Karpas-422 (cell line): ENCODE results near the gene PARP16. TPM values are rescaled to one million over a fixed set of nuclear protein-coding genes. Genes with fewer than 3 reads are reported as not detected.

Experiments used
- DNase-seq: peaks from one replicate; pipeline ENCODE4 v3.0.0-alpha.2; 2015
- H2AFZ ChIP-seq: fragments of 200-600 bp; sonication (generic); 2 replicates; pipeline ENCODE4 v1.6.1; 2014; ENCODE audit warnings: antibody characterized with exemption, low read length, mixed read lengths
- H3K27ac ChIP-seq: fragments of 200-600 bp; sonication (generic); 2 replicates; pipeline ENCODE4 v1.5.1; 2014; ENCODE audit warnings: mild to moderate bottlenecking, low read length, moderate library complexity
- H3K27me3 ChIP-seq: fragments of 200-600 bp; sonication (generic); 2 replicates; pipeline ENCODE4 v1.6.1; 2014; ENCODE audit warnings: low read length, mixed read lengths
- H3K36me3 ChIP-seq: fragments of 200-600 bp; sonication (generic); 2 replicates; pipeline ENCODE4 v1.6.1; 2014; ENCODE audit warnings: low read length, mixed read lengths; ENCODE audit not compliant: insufficient read depth
- H3K4me1 ChIP-seq: fragments of 200-600 bp; sonication (generic); 2 replicates; pipeline ENCODE4 v1.6.1; 2014; ENCODE audit warnings: mild to moderate bottlenecking, low read length, mixed read lengths
- H3K4me2 ChIP-seq: fragments of 200-600 bp; sonication (generic); 2 replicates; pipeline ENCODE4 v1.6.1; 2014; ENCODE audit warnings: low read length, low read depth, mild to moderate bottlenecking; ENCODE audit not compliant: poor library complexity, severe bottlenecking
- H3K4me3 ChIP-seq: fragments of 200-600 bp; sonication (generic); 2 replicates; pipeline ENCODE4 v1.5.1; 2014; ENCODE audit warnings: mild to moderate bottlenecking, antibody characterized with exemption, low read length, mixed read lengths
- H3K79me2 ChIP-seq: fragments of 200-600 bp; sonication (generic); 2 replicates; pipeline ENCODE4 v1.6.1; 2014; ENCODE audit warnings: mild to moderate bottlenecking, low read length, mixed read lengths
- H3K9ac ChIP-seq: fragments of 200-600 bp; sonication (generic); 2 replicates; pipeline ENCODE4 v1.6.0; 2014; ENCODE audit warnings: low read length
- H3K9me2 ChIP-seq: fragments of 200-600 bp; sonication (generic), shearing (Covaris generic); replicated peaks from 2 replicates; pipeline ENCODE4 v1.6.0; 2014; ENCODE audit warnings: mild to moderate bottlenecking, low read length, moderate library complexity; ENCODE audit not compliant: insufficient read depth
- H3K9me3 ChIP-seq: fragments of 300-700, 200-600 bp; sonication (generic); 2 replicates; pipeline ENCODE4 v1.6.1; 2014; ENCODE audit warnings: low read length, mixed read lengths
- H4K20me1 ChIP-seq: fragments of 200-600 bp; sonication (generic); 2 replicates; pipeline ENCODE4 v1.6.1; 2014; ENCODE audit warnings: mild to moderate bottlenecking, antibody characterized with exemption, low read length, low read depth; ENCODE audit not compliant: insufficient read depth
- total RNA-seq: library from RNA; depleted of rRNA; stranded (reverse); fragments of >200 nt; shearing (Covaris generic); gene quantifications from 2 replicates; pipeline ENCODE4 v1.2.3, GENCODE V29; 2014; ENCODE audit warnings: low replicate concordance

Gene PARP16
- total RNA-seq, 1 experiment from 2014 or later: 8.3 TPM

- DNase-seq: no peak
- Histone ChIP-seq H3K9ac (no peak overlapping the region), H3K4me1 (peaks cover 26% of the 10 kb centered on the region), H3K9me2 (no peaks in the 10 kb centered on the region), H3K4me3 (no peak overlapping the region), H3K79me2 (no peaks in the 10 kb centered on the region), H3K27me3 (no peaks in the 10 kb centered on the region), H3K27ac (no peak overlapping the region), H2AFZ (no peak overlapping the region), H4K20me1 (no peaks in the 10 kb centered on the region), H3K4me2 (peak overlapping the region; percentile 57), H3K9me3 (no peaks in the 10 kb centered on the region), H3K36me3 (no peaks in the 10 kb centered on the region)
Measured at GRCh38 chr15:65305776-65306175, 19.1 kb upstream of the PARP16 start.

GRCh38 chr15:65305150-65305758 lies 18.6 kb upstream of the PARP16 start:
- H3K79me2 ChIP-seq: no peaks in the 10 kb centered on the region
- H4K20me1 ChIP-seq: no peaks in the 10 kb centered on the region
- H3K9me2 ChIP-seq: no peaks in the 10 kb centered on the region
- H3K4me1 ChIP-seq: peaks cover 26% of the 10 kb centered on the region
- no peak for DNase-seq
- H3K4me3 ChIP-seq: peak overlapping the region; percentile 8; the same call in 1 of the 2 replicates
- peak overlapping the region; percentile 83; the same call in 1 of the 2 replicates for H3K27ac ChIP-seq
- H3K9ac ChIP-seq: peak overlapping the region; percentile 43
- peak overlapping the region; percentile 57 for H3K4me2 ChIP-seq
- H3K27me3 ChIP-seq: no peaks in the 10 kb centered on the region
- no peak overlapping the region for H2AFZ ChIP-seq
- H3K36me3 ChIP-seq: no peaks in the 10 kb centered on the region
- H3K9me3 ChIP-seq: no peaks in the 10 kb centered on the region

- H3K4me2 ChIP-seq: peak within 1 kb of the TSS; percentile 96
- H3K9me2 ChIP-seq: no peaks in the 10 kb centered on the region
- H3K9me3 ChIP-seq: no peaks in the 10 kb centered on the region
- peak within 1 kb of the TSS; percentile 68 for H3K4me3 ChIP-seq
- H3K4me1 ChIP-seq: peaks cover 26% of the 10 kb centered on the region
- peak within 1 kb of the TSS; percentile 83 for H3K27ac ChIP-seq
- no peaks in the 10 kb centered on the region for H3K79me2 ChIP-seq
- H3K9ac ChIP-seq: peak within 1 kb of the TSS; percentile 74
- peak; percentile 96 for DNase-seq
- no peaks in the 10 kb centered on the region for H3K36me3 ChIP-seq
- no peaks in the 10 kb centered on the region for H4K20me1 ChIP-seq
- peak within 1 kb of the TSS; percentile 78 for H2AFZ ChIP-seq
- H3K27me3 ChIP-seq: no peaks in the 10 kb centered on the region
Measured at GRCh38 chr15:65304381-65305149, 17.9 kb upstream of the PARP16 start, which contains the start of gene RNU5B-1. TSS of gene RNU5B-1 (plus strand) at chr15:65304677.

DNA sequence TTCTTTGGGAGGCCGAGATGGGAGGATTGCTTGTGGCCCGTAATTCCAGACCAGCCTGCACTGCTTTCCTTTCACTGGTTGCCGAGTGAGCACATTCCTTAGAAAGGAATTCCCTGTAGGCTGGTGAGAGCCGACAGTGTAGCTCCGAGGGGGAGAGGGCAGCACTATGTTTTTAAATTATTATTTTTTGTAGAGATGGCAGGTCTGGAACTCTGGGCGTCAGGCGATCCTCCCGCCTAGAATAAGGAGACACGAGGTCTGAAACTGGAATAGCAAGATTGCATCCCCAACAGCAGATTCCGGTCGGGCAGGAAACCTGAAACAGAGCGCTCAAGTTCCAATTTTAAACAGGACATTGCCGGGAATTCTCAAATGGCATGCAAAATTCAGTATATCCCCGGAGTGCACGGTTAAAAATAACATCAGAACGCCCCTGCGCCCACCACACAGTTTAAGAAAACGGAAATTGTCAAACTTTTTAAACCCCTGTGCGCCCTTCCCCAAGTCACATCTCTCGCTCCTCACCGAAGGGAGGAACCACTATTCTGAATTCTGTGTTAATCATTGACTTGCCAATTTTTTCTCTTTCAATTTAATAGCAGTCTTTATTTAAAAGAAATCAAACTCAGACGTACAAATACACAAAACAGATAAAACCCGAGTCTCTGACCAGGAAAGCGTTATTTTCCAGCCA lies 17.2 kb upstream of the PARP16 start:
- peak overlapping the region; percentile 74 for H3K9ac ChIP-seq
- no peak for DNase-seq
- H3K36me3 ChIP-seq: no peaks in the 10 kb centered on the region
- peak overlapping the region; percentile 83 for H3K27ac ChIP-seq
- H3K4me1 ChIP-seq: peaks cover 26% of the 10 kb centered on the region
- peak overlapping the region; percentile 78 for H2AFZ ChIP-seq
- peak overlapping the region; percentile 68 for H3K4me3 ChIP-seq
- H3K9me3 ChIP-seq: no peaks in the 10 kb centered on the region
- no peaks in the 10 kb centered on the region for H3K9me2 ChIP-seq
- H4K20me1 ChIP-seq: no peaks in the 10 kb centered on the region
- H3K79me2 ChIP-seq: no peaks in the 10 kb centered on the region
- peak overlapping the region; percentile 96 for H3K4me2 ChIP-seq
- no peaks in the 10 kb centered on the region for H3K27me3 ChIP-seq

DNA sequence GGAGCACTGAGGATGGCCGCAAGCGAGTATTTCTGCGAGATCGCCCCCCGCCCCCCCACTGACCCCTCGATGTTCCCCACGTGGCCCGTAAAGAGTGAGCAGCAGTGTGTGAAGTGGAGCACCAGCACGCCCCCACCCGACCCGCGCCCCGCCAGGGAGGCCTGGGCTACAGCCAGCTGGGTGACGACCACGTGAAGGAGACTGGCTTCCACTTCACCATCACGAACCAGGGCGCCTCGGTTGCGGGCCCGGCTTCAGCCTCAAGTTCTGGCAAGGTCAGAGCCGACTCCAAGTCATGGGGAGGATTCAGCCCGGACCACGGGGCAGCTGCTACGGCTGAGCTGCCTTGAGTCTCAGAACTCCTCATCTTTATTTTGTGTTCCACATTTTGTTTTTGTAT lies 15.4 kb upstream of the PARP16 start:
- H4K20me1 ChIP-seq: no peaks in the 10 kb centered on the region
- H3K4me1 ChIP-seq: peaks cover 32% of the 10 kb centered on the region

GRCh38 chr15:65300924-65301441 lies 14.3 kb upstream of the PARP16 start:
- no peak overlapping the region for H3K9ac ChIP-seq
- no peaks in the 10 kb centered on the region for H3K79me2 ChIP-seq
- no peaks in the 10 kb centered on the region for H3K36me3 ChIP-seq
- DNase-seq: no peak
- H4K20me1 ChIP-seq: no peaks in the 10 kb centered on the region
- H3K9me2 ChIP-seq: no peaks in the 10 kb centered on the region
- H3K9me3 ChIP-seq: no peaks in the 10 kb centered on the region
- no peak overlapping the region for H3K27ac ChIP-seq
- H2AFZ ChIP-seq: no peak overlapping the region
- H3K4me1 ChIP-seq: peaks cover 35% of the 10 kb centered on the region
- H3K27me3 ChIP-seq: no peaks in the 10 kb centered on the region
- H3K4me3 ChIP-seq: no peak overlapping the region
- no peak overlapping the region for H3K4me2 ChIP-seq

More for the DNA sequence above, 15.4 kb upstream of the PARP16 start:
- H3K79me2 ChIP-seq: no peaks in the 10 kb centered on the region
- no peak overlapping the region for H3K27ac ChIP-seq
- no peak overlapping the region for H3K9ac ChIP-seq
- no peak overlapping the region for H3K4me3 ChIP-seq
- H3K27me3 ChIP-seq: no peaks in the 10 kb centered on the region
- no peak overlapping the region for H2AFZ ChIP-seq
- H3K9me2 ChIP-seq: no peaks in the 10 kb centered on the region
- H3K36me3 ChIP-seq: no peaks in the 10 kb centered on the region
- no peak for DNase-seq
- no peaks in the 10 kb centered on the region for H3K9me3 ChIP-seq
- no peak overlapping the region for H3K4me2 ChIP-seq

- Histone ChIP-seq H3K9me3 (no peaks in the 10 kb centered on the region), H3K4me1 (peaks cover 27% of the 10 kb centered on the region), H3K79me2 (no peaks in the 10 kb centered on the region), H2AFZ (no peak overlapping the region), H3K4me2 (no peak overlapping the region), H3K36me3 (no peaks in the 10 kb centered on the region), H4K20me1 (no peaks in the 10 kb centered on the region), H3K4me3 (no peak overlapping the region), H3K27ac (no peak overlapping the region), H3K9me2 (no peaks in the 10 kb centered on the region), H3K27me3 (no peaks in the 10 kb centered on the region), H3K9ac (no peak overlapping the region)
- DNase-seq: no peak
Measured at GRCh38 chr15:65298731-65299130, 12.0 kb upstream of the PARP16 start.
